ENCODE measurements around the gene GPR25. TPM values are rescaled to one million over a fixed set of nuclear protein-coding genes. Genes with fewer than 3 reads are reported as not detected.

The GPR25 gene
- total RNA-seq, 1 experiment from 2014 or later = not detected

DNA sequence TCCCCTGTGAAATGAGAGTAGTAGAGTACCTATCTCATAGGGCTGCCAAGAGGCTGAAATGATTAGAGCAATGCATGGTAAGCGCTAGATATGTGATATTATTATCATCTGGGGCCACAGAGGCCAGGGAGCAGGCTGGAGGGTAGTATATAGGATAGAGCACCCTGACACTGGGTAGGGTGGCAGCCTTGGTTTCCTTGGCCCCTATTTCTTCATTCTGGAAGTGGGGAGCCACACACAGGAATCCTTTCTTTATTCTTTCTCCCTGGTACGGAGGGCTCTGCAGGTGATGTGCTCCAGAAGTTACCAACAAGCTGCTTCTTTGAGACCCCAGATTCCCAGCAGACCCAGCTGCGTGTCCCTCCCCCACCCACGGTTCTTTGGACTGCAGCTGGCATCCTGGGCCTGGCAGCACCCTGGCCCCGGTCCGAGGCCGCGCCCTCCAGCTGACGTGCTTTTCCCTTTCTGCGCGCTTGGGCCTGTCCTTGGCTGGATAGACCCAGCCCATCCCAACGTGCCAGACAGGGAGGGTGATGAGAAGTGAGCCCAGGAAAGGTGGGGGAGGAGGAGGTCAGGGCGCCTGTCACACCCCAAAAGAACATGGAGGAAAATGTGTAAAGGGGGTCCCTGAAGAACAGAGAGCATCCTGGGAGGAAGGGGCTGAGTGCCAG, 40.1 kb downstream of the GPR25 start:
- ChIA-PET POLR2A (no interaction called here), RAD21 (ENCODE audit: low non-redundant PET in 1 of 2, low total read pairs in 2 of 2, uncharacterized antibody in 2 of 2, unreplicated experiment in 2 of 2) (no interaction called here), CTCF (no interaction called here)
- Histone ChIP-seq H3K36me3 (ENCODE audit: control insufficient read depth in 1 of 2, insufficient read depth in 2 of 2, low read length in 2 of 2) (no peaks in the 10 kb centered on the region; a peak in 1 of 4 replicates), H3K79me2 (ENCODE audit: insufficient read depth, low read length) (no peaks in the 10 kb centered on the region), H3K4me2 (ENCODE audit: low read length) (no peak overlapping the region), H4K20me1 (ENCODE audit: insufficient read depth) (no peaks in the 10 kb centered on the region), H3K9ac (ENCODE audit: low read length) (no peak overlapping the region), H3K9me3 (ENCODE audit: control insufficient read depth in 1 of 2, insufficient read depth in 1 of 2, low read depth in 1 of 2, low read length in 2 of 2) (no peaks in the 10 kb centered on the region), H3K4me1 (ENCODE audit: control insufficient read depth in 1 of 2, insufficient read depth in 2 of 2, low read length in 2 of 2) (no peaks in the 10 kb centered on the region), H2AFZ (ENCODE audit: low read depth, low read length, poor library complexity, severe bottlenecking) (no peak overlapping the region), H3K4me3 (replicated peaks in 1 of 2; ENCODE audit: low read depth in 1 of 2, low read length in 2 of 2) (no peak overlapping the region), H3K27ac (ENCODE audit: low read depth, low read length) (no peak overlapping the region), H3K27me3 (ENCODE audit: insufficient read depth, low read length) (no peaks in the 10 kb centered on the region), H3K9me2 (ENCODE audit: insufficient read depth) (no peaks in the 10 kb centered on the region)
- TF ChIP-seq ELF1 (IDR thresholded peaks at IDR 0.05; ENCODE audit: borderline replicate concordance, low read depth) (no peak), EGR1 (IDR thresholded peaks at IDR 0.05; ENCODE audit: low read depth) (no peak), EZH2 (IDR thresholded peaks at IDR 0.05) (no peak), SRF (IDR thresholded peaks at IDR 0.05; ENCODE audit: low read depth) (no peak), SIN3A (IDR thresholded peaks at IDR 0.05; ENCODE audit: low read depth) (no peak), EZH2phosphoT487 (IDR thresholded peaks at IDR 0.05; ENCODE audit: borderline replicate concordance) (no peak), YY1 (IDR thresholded peaks at IDR 0.05; ENCODE audit: extremely low read depth, insufficient replicate concordance, low read depth, low read length) (no peak), TCF7L2 (IDR thresholded peaks at IDR 0.05; ENCODE audit: borderline replicate concordance, extremely low read depth, insufficient read depth, insufficient read length) (no peak)
- TF ChIP-seq, protein P1, sequence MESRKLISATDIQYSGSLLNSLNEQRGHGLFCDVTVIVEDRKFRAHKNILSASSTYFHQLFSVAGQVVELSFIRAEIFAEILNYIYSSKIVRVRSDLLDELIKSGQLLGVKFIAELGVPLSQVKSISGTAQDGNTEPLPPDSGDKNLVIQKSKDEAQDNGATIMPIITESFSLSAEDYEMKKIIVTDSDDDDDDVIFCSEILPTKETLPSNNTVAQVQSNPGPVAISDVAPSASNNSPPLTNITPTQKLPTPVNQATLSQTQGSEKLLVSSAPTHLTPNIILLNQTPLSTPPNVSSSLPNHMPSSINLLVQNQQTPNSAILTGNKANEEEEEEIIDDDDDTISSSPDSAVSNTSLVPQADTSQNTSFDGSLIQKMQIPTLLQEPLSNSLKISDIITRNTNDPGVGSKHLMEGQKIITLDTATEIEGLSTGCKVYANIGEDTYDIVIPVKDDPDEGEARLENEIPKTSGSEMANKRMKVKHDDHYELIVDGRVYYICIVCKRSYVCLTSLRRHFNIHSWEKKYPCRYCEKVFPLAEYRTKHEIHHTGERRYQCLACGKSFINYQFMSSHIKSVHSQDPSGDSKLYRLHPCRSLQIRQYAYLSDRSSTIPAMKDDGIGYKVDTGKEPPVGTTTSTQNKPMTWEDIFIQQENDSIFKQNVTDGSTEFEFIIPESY (IDR thresholded peaks at IDR 0.05; ENCODE audit: extremely low read depth, insufficient replicate concordance, low read length) = no peak
- no peak for DNase-seq (ENCODE audit: low read depth, low spot score)
- intact Hi-C loops (cut with micrococcal nuclease) = no loop called here
- no peak for ATAC-seq
- no TSS peak for BruUV-seq (replicated peaks)

Measured in HCT116 (cell line).